ENCODE results near the gene UROD.
"Not testable (repeated sequence)": the region's sequence is repeated elsewhere in the genome, so short reads cannot be mapped to it uniquely, and the experiment has no call there.

The UROD gene

GRCh38 chr1:45043094-45043493, 31.0 kb downstream of the UROD start:
- no peak for DNase-seq

DNA sequence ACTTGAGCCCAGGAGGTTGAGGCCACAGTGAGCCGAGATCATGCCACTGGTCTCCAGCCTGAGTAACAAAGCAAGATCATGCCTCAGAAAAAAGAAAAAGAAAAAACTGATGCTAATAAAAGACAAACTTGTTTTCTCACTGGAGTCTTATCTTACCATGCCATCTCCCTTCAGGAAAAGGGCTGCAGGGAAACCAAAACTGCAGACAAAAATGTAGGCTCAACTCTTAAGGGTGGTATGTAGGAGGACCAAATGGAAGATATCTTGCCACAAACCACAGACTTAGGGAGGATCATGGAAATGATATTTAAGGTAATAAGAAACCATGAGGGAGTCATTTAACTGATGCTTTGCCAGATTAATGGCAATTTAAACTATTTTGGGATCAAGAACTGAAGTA, 32.9 kb downstream of the UROD start:
- no peak for DNase-seq

GRCh38 chr1:45047032-45047431, 35.0 kb downstream of the UROD start:
- no peak for DNase-seq

DNA sequence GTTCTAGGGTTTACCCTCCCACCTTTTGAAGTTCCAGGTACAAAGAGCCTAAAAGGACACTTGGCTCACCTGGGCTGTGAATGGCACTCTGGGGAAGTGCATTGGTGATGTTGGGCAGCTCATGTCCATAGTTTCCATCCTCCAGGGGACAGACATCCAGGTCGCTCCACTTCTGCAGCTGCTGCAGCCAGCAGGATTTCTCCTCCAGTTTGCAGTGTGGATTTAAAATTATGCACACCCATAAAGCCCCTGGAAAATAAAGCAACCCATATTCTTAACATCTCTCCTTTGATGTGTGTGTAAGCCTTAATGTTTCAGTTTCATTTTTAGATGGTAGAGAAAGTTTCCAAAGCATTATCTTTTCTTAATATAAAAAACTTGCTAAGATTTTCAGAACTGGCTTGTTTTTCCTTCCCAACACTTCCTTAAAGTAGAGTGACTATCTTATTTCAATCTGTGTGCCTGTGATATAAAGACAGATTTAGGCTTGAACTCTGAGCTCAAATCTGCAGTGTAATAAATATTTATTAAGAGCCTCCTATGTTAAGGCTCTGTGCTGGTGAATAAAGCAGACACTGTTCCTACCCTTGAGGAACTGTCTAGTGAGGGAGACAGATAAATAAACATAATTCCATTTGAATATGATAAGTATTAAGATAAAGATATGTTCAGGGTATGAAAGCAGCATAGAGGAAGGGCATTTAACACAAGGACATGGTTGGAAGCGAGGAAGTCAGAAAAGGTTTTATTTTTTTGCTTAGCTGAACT, 39.1 kb downstream of the UROD start:
- no peak for DNase-seq

DNA sequence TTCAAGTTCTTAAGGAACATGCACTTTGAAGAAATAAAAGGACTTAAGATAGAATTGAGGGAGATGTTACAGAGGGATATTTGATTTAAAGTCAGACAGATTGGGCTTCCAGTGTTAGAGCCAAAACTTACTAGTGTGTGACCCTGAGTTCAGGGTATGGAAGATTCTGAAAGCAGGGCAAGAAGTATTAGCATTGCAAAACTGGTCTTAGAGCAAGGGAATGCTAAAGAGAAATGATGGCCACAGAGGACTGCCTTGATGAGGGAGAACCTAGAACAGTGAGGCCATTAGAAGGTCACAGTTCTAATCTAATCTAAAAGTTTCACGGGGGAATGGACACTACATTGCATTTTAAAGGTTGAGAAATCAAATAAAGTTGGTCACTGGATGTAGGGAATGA, 45.5 kb downstream of the UROD start:
- DNase-seq = no peak

DNA sequence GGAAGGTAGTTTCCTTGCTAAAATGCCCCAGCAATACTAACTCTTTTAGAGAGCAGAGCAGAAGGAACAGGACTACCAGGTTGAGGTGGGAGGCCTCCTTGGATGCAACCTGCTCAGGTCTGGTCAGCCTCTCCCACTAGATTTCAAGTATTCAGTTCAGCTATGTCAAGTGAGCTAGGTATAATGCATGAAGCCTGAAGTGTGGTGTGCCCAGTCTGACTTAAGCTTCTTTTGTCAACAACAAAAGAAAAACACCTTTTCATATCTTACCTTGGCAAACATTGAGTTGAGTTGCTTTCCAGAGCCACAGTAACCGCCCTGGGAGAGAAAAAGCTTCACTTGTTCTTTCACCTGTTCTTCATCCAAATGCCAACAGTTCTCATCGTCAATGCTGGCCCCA, 47.8 kb downstream of the UROD start:
- DNase-seq = no peak

DNA sequence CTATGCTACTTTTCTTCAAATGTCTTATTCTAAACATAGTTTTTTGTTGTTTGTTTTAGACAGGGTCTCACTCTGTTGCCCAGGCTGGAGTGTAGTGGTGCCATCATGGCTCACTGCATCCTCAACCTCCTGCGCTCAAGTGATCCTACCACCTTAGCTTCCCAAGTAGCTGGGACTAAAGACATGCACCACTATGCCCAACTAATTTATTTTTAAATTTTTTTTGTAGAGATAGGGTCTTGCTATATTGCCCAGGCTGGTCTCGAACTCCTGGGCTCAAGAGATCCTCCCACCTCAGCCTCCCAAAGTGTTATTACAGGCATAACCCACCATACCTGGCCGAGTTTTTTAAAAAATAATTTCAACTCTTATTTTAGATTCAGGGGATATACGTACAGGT, 50.4 kb downstream of the UROD start:
- DNase-seq = not testable (repeated sequence)

- DNase-seq = no peak
Observed at GRCh38 chr1:45065083-45065482, 53.0 kb downstream of the UROD start.

Measured in stimulated activated CD4-positive, alpha-beta T cell treated with anti-CD3 and anti-CD28 coated beads, Interleukin-4, amount 100 ng/mL, for 24 hours (primary cell).